ENCODE measurements around the gene PGAP1. TPM values are rescaled to one million over a fixed set of nuclear protein-coding genes. Genes with fewer than 3 reads are reported as not detected.

The PGAP1 gene
- total RNA-seq, 1 donor = 14.7 TPM

GRCh38 chr2:196849895-196850294 is 76.6 kb downstream of the PGAP1 start:
- TF ChIP-seq CTCF (IDR thresholded peaks at IDR 0.05; ENCODE audit: insufficient read depth, low read length) = peak; percentile 50
- peak; percentile 57 for DNase-seq (ENCODE audit: low read depth)
- H3K4me3 ChIP-seq (ENCODE audit: low read depth, low read length) = no peak overlapping the region

- no peak for TF ChIP-seq CTCF (IDR thresholded peaks at IDR 0.05; ENCODE audit: insufficient read depth, low read length)
- H3K4me3 ChIP-seq (ENCODE audit: low read depth, low read length) = no peak overlapping the region
- DNase-seq (ENCODE audit: low read depth) = no peak
These were observed 80.2 kb downstream of the PGAP1 start for GRCh38 chr2:196846295-196846694.

GRCh38 chr2:196845371-196845770 is 81.1 kb downstream of the PGAP1 start:
- no peak overlapping the region for H3K4me3 ChIP-seq (ENCODE audit: low read depth, low read length)
- no peak for TF ChIP-seq CTCF (IDR thresholded peaks at IDR 0.05; ENCODE audit: insufficient read depth, low read length)
- no peak for DNase-seq (ENCODE audit: low read depth)

GRCh38 chr2:196840171-196840570 is 86.3 kb downstream of the PGAP1 start:
- H3K4me3 ChIP-seq (ENCODE audit: low read depth, low read length) = no peak overlapping the region
- no peak for DNase-seq (ENCODE audit: low read depth)
- no peak for TF ChIP-seq CTCF (IDR thresholded peaks at IDR 0.05; ENCODE audit: insufficient read depth, low read length)

GRCh38 chr2:196839574-196839973 is 86.9 kb downstream of the PGAP1 start:
- no peak for TF ChIP-seq CTCF (IDR thresholded peaks at IDR 0.05; ENCODE audit: insufficient read depth, low read length)
- H3K4me3 ChIP-seq (ENCODE audit: low read depth, low read length) = no peak overlapping the region
- no peak for DNase-seq (ENCODE audit: low read depth)

- DNase-seq (ENCODE audit: low read depth) = peak; percentile 10
- no peak for TF ChIP-seq CTCF (IDR thresholded peaks at IDR 0.05; ENCODE audit: insufficient read depth, low read length)
- no peak overlapping the region for H3K4me3 ChIP-seq (ENCODE audit: low read depth, low read length)
These were observed 90.1 kb downstream of the PGAP1 start for GRCh38 chr2:196836440-196836839.

GRCh38 chr2:196830701-196831100 is 95.8 kb downstream of the PGAP1 start:
- no peak overlapping the region for H3K4me3 ChIP-seq (ENCODE audit: low read depth, low read length)
- no peak for TF ChIP-seq CTCF (IDR thresholded peaks at IDR 0.05; ENCODE audit: insufficient read depth, low read length)
- DNase-seq (ENCODE audit: low read depth) = no peak
